Astrocyte (in vitro differentiated cells and primary cell): ENCODE measurements around the gene BLACAT1.

Experiments used
- CTCF ChIP-seq: IDR thresholded peaks from 2 replicates; pipeline ENCODE4 v1.5.1; 2011; ENCODE audit warnings: low read depth, mild to moderate bottlenecking, inconsistent platforms, low read length, moderate library complexity; ENCODE audit not compliant: insufficient read depth
- EZH2 ChIP-seq: IDR thresholded peaks from 2 replicates; pipeline ENCODE4 v1.6.1; 2012; ENCODE audit warnings: mild to moderate bottlenecking, low read length, inconsistent platforms; ENCODE audit not compliant: insufficient read depth

GRCh38 chr1:205473475-205473874, 17.6 kb upstream of the BLACAT1 start:
- TF ChIP-seq CTCF (no peak), EZH2 (no peak)
